ENCODE results near the gene HSDL1. TPM values are rescaled to one million over a fixed set of nuclear protein-coding genes. Genes with fewer than 3 reads are reported as not detected.

Gene HSDL1
- total RNA-seq, 1 experiment from 2014 or later, result 34.2 TPM

GRCh38 chr16:84183572-84183875 is 38.5 kb upstream of the HSDL1 start:
- Histone ChIP-seq H3K9me3 (ENCODE audit: control insufficient read depth, low read depth, low read length) (no peaks in the 10 kb centered on the region), H3K14ac (ENCODE audit: insufficient read depth, low read length) (no peak overlapping the region), H3K23me2 (ENCODE audit: insufficient read length, low read depth, low read length, poor library complexity, severe bottlenecking) (peaks cover 6% of the 10 kb centered on the region), H2BK5ac (ENCODE audit: insufficient read length, low read length) (no peak overlapping the region), H3K18ac (ENCODE audit: insufficient read length, low read depth, low read length) (no peak overlapping the region), H2AFZ (ENCODE audit: low read length) (no peak overlapping the region), H3K4me2 (ENCODE audit: insufficient read depth, insufficient read length, low read length) (no peak overlapping the region), H3K27me3 (ENCODE audit: insufficient read depth, low read length) (no peaks in the 10 kb centered on the region), H3K79me1 (ENCODE audit: insufficient read depth, low read depth, low read length, poor library complexity, severe bottlenecking) (peaks cover 6% of the 10 kb centered on the region), H3K4me1 (ENCODE audit: insufficient read depth, low read length) (no peaks in the 10 kb centered on the region), H4K5ac (ENCODE audit: insufficient read length, low read depth, low read length) (no peak overlapping the region), H4K91ac (ENCODE audit: insufficient read length, low read depth, low read length) (no peak overlapping the region), H3K79me2 (ENCODE audit: insufficient read depth, low read length) (peaks cover 9% of the 10 kb centered on the region; the same call in 1 of the 2 replicates), H4K20me1 (ENCODE audit: control insufficient read depth, insufficient read depth, insufficient read length) (no peaks in the 10 kb centered on the region), H3K23ac (ENCODE audit: insufficient read length, low read depth, low read length) (no peak overlapping the region), H3K9ac (ENCODE audit: extremely low read depth, insufficient read length, low read length) (no peak overlapping the region), H2BK20ac (ENCODE audit: low read depth, low read length, poor library complexity, severe bottlenecking) (no peak overlapping the region), H2AK5ac (ENCODE audit: insufficient read length, low read length) (no peak overlapping the region), H3K4ac (ENCODE audit: low read depth, low read length) (no peak overlapping the region), H3K27ac (ENCODE audit: insufficient read length, low read depth, low read length) (no peak overlapping the region), H2BK12ac (ENCODE audit: insufficient read length, low read depth, low read length) (no peak overlapping the region), H3T11ph (ENCODE audit: low read length) (no peak overlapping the region), H4K8ac (replicated peaks; ENCODE audit: insufficient read length, low read depth, low read length) (no peak overlapping the region), H2BK15ac (ENCODE audit: low read depth, low read length) (no peak overlapping the region), H2BK120ac (ENCODE audit: low read depth, low read length, poor library complexity, severe bottlenecking) (no peak overlapping the region), H3K56ac (ENCODE audit: insufficient read length, low read depth, low read length) (no peak overlapping the region)
- Mint-ChIP-seq H3K36me3 (ENCODE audit: insufficient read depth in 1 of 3, low read depth in 3 of 3) (peaks cover 14 to 54% (median 50%) of the 10 kb centered on the region in 3 experiments; a peak in 6 of 7 replicates), H3K27me3 (ENCODE audit: low read depth) (peaks cover 2% of the 10 kb centered on the region; the same call in 1 of the 2 replicates), H3K9me3 (no peaks in the 10 kb centered on the region), H3K4me1 (peaks cover 8 to 13% of the 10 kb centered on the region in 2 experiments), H3K4me3 (no peak overlapping the region), H3K27ac (no peak overlapping the region; a peak in 1 of 7 replicates)
- no peak for TF ChIP-seq CTCF (conservative IDR thresholded peaks at IDR 0.05)
- DNase-seq, result no peak
- no CpG with 5 or more reads among the region's 5 CpGs for WGBS (ENCODE audit: extremely low coverage, insufficient read length, low lambda C conversion rate)

Measured in H9 (cell line).